ENCODE measurements around the gene MEIS1.

- no peak for TF ChIP-seq EZH2 (IDR thresholded peaks at IDR 0.05)
- TF ChIP-seq POLR2AphosphoS5 (IDR thresholded peaks at IDR 0.05; ENCODE audit: borderline replicate concordance, low read depth, low read length) = no peak
Observed at GRCh38 chr2:66530651-66531050, 95.7 kb downstream of the MEIS1 start.
